Measurements from ENCODE around the gene SEC14L2. TPM values are rescaled to one million over a fixed set of nuclear protein-coding genes. Genes with fewer than 3 reads are reported as not detected.
A peak's percentile ranks its signal among the peaks of the same experiment; 100 is the strongest.

SEC14L2 gene
- total RNA-seq, 1 experiment from 2014 or later, result 9.4 TPM

- Mint-ChIP-seq H3K4me1 (ENCODE audit: low read depth, unreplicated experiment) (peaks cover 36% of the 10 kb centered on the region), H3K36me3 (ENCODE audit: insufficient read depth, unreplicated experiment) (peaks cover 26% of the 10 kb centered on the region), H3K27ac (ENCODE audit: unreplicated experiment) (peak within 1 kb of the TSS; percentile 92), H3K27me3 (ENCODE audit: insufficient read depth, unreplicated experiment) (no peaks in the 10 kb centered on the region), H3K9me3 (ENCODE audit: unreplicated experiment) (no peaks in the 10 kb centered on the region), H3K4me3 (ENCODE audit: unreplicated experiment) (peak within 1 kb of the TSS; percentile 95)
- intact Hi-C loops (cut with micrococcal nuclease; ENCODE audit: unreplicated experiment), result no loop called here
- BruUV-seq (replicated peaks), result no TSS peak
- Histone ChIP-seq H3K36me3 (ENCODE audit: control insufficient read depth, insufficient read depth, low read length) (no peaks in the 10 kb centered on the region), H3K4me1 (peaks cover 35% of the 10 kb centered on the region), H3K27me3 (replicated peaks; ENCODE audit: control insufficient read depth, insufficient read depth, low read length) (no peaks in the 10 kb centered on the region), H3K9me3 (no peaks in the 10 kb centered on the region), H3K4me3 (ENCODE audit: low read depth, low read length) (peak within 1 kb of the TSS; percentile 99)
- TF ChIP-seq CTCF (IDR thresholded peaks at IDR 0.05; ENCODE audit: insufficient read depth in 1 of 2, low read depth in 1 of 2, low read length in 1 of 2, severe bottlenecking in 1 of 2, unreplicated experiment in 1 of 2), result no peak
- POLR2A ChIA-PET, result interaction anchor here (0.5 to 1.7 kb wide), 11 partner anchors 18 to 565 kb away, joined by 3 to 44 read pairs (median 4); partner anchors contain the start of genes CASTOR1, RNF215 and TBC1D10A
- CTCF ChIA-PET, result interaction anchor here (0.6 to 1.2 kb wide), 5 partner anchors 30 to 166 kb away, joined by 3 to 10 read pairs (median 6); partner anchors contain the start of genes RNF215 and TBC1D10A
- peak; percentile 90 for DNase-seq
Measured at GRCh38 chr22:30356449-30357235, 40.2 kb upstream of the SEC14L2 start, which contains the start of the genes CCDC157 and SF3A1. Gene CCDC157, plus strand, starts transcription at chr22:30357007. Its CDS starts 8,994 bp downstream, at chr22:30366001. Gene SF3A1, minus strand, starts transcription at chr22:30356894. Its CDS starts 102 bp downstream, at chr22:30356792.

GRCh38 chr22:30357236-30357570 is 39.6 kb upstream of the SEC14L2 start:
- Histone ChIP-seq H3K36me3 (ENCODE audit: control insufficient read depth, insufficient read depth, low read length) (no peaks in the 10 kb centered on the region), H3K4me1 (peaks cover 33% of the 10 kb centered on the region), H3K9me3 (no peaks in the 10 kb centered on the region), H3K4me3 (ENCODE audit: low read depth, low read length) (peak overlapping the region; percentile 99), H3K27me3 (replicated peaks; ENCODE audit: control insufficient read depth, insufficient read depth, low read length) (no peaks in the 10 kb centered on the region)
- no peak for DNase-seq
- Mint-ChIP-seq H3K36me3 (ENCODE audit: insufficient read depth, unreplicated experiment) (peaks cover 20% of the 10 kb centered on the region), H3K4me1 (ENCODE audit: low read depth, unreplicated experiment) (peaks cover 31% of the 10 kb centered on the region), H3K27ac (ENCODE audit: unreplicated experiment) (peak overlapping the region; percentile 92), H3K27me3 (ENCODE audit: insufficient read depth, unreplicated experiment) (no peaks in the 10 kb centered on the region), H3K4me3 (ENCODE audit: unreplicated experiment) (peak overlapping the region; percentile 95), H3K9me3 (ENCODE audit: unreplicated experiment) (no peaks in the 10 kb centered on the region)
- ChIA-PET CTCF (interaction anchor here (0.6 to 1.2 kb wide), 4 partner anchors 30 to 69 kb away, joined by 3 to 10 read pairs (median 6); partner anchors contain the start of genes RNF215 and TBC1D10A), POLR2A (interaction anchor here (0.5 to 1.7 kb wide), 10 partner anchors 17 to 564 kb away, joined by 3 to 44 read pairs (median 4); partner anchors contain the start of genes CASTOR1, RNF215 and TBC1D10A)
- no TSS peak for BruUV-seq (replicated peaks)
- intact Hi-C loops (cut with micrococcal nuclease; ENCODE audit: unreplicated experiment), result no loop called here
- TF ChIP-seq CTCF (IDR thresholded peaks at IDR 0.05; ENCODE audit: insufficient read depth in 1 of 2, low read depth in 1 of 2, low read length in 1 of 2, severe bottlenecking in 1 of 2, unreplicated experiment in 1 of 2), result no peak

- no peaks in the 10 kb centered on the region for H3K27me3 Mint-ChIP-seq (ENCODE audit: insufficient read depth, unreplicated experiment)
- Histone ChIP-seq H3K4me1 (peaks cover 28% of the 10 kb centered on the region), H3K4me3 (ENCODE audit: low read depth, low read length) (no peak overlapping the region), H3K36me3 (ENCODE audit: control insufficient read depth, insufficient read depth, low read length) (no peaks in the 10 kb centered on the region), H3K9me3 (no peaks in the 10 kb centered on the region), H3K27me3 (replicated peaks; ENCODE audit: control insufficient read depth, insufficient read depth, low read length) (no peaks in the 10 kb centered on the region)
- H3K27ac Mint-ChIP-seq (ENCODE audit: unreplicated experiment), result peak overlapping the region; percentile 92
- H3K9me3 Mint-ChIP-seq (ENCODE audit: unreplicated experiment), result no peaks in the 10 kb centered on the region
- CTCF ChIA-PET, result interaction anchor here (1.0 kb wide), 1 partner anchor 59 kb away, joined by 6 read pairs; no protein-coding TSS in a partner anchor
- intact Hi-C loops (cut with micrococcal nuclease; ENCODE audit: unreplicated experiment), result no loop called here
- DNase-seq, result no peak
- peak overlapping the region; percentile 95 for H3K4me3 Mint-ChIP-seq (ENCODE audit: unreplicated experiment)
- peaks cover 33% of the 10 kb centered on the region for H3K4me1 Mint-ChIP-seq (ENCODE audit: low read depth, unreplicated experiment)
- no peak for TF ChIP-seq CTCF (IDR thresholded peaks at IDR 0.05; ENCODE audit: insufficient read depth in 1 of 2, low read depth in 1 of 2, low read length in 1 of 2, severe bottlenecking in 1 of 2, unreplicated experiment in 1 of 2)
- peaks cover 16% of the 10 kb centered on the region for H3K36me3 Mint-ChIP-seq (ENCODE audit: insufficient read depth, unreplicated experiment)
- BruUV-seq (replicated peaks), result no TSS peak
- POLR2A ChIA-PET, result interaction anchor here (1.6 to 1.7 kb wide), 2 partner anchors 30 kb away, joined by 4 to 44 read pairs; partner anchors contain the start of genes RNF215 and TBC1D10A
Measured at GRCh38 chr22:30357650-30358215, 39.1 kb upstream of the SEC14L2 start.

Data from Caco-2 (cell line).